ENCODE measurements around the gene TNFSF13B.
"Not testable (repeated sequence)": the region's sequence is repeated elsewhere in the genome, so short reads cannot be mapped to it uniquely, and the experiment has no call there.

TNFSF13B gene, protein sequence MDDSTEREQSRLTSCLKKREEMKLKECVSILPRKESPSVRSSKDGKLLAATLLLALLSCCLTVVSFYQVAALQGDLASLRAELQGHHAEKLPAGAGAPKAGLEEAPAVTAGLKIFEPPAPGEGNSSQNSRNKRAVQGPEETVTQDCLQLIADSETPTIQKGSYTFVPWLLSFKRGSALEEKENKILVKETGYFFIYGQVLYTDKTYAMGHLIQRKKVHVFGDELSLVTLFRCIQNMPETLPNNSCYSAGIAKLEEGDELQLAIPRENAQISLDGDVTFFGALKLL

DNA sequence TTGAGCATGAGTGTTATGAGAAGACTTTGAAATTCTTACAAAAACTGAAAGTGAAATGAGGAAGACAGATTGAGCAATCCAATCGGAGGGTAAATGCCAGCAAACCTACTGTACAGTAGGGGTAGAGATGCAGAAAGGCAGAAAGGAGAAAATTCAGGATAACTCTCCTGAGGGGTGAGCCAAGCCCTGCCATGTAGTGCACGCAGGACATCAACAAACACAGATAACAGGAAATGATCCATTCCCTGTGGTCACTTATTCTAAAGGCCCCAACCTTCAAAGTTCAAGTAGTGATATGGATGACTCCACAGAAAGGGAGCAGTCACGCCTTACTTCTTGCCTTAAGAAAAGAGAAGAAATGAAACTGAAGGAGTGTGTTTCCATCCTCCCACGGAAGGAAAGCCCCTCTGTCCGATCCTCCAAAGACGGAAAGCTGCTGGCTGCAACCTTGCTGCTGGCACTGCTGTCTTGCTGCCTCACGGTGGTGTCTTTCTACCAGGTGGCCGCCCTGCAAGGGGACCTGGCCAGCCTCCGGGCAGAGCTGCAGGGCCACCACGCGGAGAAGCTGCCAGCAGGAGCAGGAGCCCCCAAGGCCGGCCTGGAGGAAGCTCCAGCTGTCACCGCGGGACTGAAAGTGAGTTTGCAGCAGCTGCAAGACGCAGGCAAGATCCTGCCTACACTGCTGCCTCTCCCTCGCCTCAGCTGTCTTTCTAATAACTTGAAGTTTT, at the start of gene TNFSF13B:
TNFSF13B (plus strand) TSS at position 118 of the 728 bp plus-strand sequence; CDS start at position 296, 178 bp downstream.
- peak; percentile 38 for DNase-seq

DNA sequence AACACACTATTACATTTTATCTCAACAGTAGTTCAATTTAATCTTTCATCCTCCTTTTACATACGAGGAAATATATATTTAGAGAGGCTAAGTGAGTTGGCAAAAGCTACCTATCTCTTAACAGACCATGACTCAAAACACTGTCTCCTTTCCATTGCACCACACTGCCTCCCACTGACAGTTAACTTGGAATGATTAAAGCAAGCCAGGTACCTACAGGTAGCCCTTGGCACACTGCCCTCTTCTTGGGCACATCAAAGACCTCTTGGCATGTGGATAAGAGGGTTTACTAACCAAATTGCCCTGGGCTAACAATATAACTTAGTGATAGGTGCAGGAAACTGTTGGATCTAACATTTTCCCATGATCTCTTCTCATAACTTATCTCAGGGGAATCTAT, 49.5 kb upstream of the TNFSF13B start:
- DNase-seq: peak; percentile 30

DNA sequence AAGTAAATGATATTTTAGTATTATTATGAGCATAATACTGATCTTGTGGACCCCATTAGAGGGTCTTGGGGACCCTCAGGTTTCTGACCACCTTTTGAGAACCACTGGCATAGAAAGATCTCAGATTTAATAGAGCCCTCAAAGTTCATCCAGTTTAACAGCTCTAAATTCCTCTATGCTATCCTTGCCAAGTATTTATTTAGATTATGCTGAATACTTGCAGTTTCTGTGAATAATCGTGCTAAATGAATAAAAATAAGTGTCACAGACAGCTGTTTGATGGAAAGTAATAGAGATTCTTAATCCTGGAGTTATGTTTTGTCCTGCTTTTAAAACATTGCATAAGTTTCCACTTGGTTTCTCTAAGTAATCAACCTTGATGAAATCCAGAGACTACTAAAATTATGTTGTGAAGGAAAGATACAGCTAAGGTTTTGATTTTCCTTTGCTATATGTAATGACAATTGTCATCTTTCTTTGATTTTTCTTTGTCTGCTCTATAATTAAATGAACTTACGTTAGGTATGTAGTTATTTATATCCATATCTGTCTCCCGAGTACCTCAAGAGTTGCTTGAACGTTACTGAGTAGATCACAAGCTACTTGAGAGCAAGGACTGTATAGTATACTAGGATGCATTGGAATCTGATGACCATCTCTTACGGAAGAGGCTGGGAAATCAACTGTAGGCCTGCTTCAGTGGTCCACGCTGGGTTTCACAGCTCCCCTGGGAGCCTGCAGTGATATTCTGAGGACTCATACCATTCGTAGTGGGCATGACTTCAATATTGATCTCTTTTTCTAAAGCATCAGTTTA, 45.6 kb upstream of the TNFSF13B start:
- DNase-seq: no peak

DNA sequence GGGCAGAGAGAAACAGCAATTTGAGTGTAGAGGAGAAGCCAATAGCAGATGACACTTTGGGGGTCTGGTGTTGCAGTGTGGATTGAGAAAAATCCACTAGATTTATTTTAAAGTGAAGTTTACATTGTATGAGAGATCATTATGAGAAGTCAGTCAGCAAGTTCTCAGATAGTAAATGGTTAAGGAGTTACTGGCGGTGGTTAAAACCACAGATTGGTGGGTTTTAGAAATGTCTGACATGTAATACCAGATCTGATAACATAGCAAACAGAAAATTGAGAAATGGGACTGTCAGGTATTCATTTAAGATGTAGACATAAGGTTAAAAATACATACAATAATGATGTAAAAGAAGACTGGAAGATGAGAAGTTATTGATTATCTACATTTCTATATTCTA, 44.1 kb upstream of the TNFSF13B start:
- DNase-seq: peak; percentile 29

DNA sequence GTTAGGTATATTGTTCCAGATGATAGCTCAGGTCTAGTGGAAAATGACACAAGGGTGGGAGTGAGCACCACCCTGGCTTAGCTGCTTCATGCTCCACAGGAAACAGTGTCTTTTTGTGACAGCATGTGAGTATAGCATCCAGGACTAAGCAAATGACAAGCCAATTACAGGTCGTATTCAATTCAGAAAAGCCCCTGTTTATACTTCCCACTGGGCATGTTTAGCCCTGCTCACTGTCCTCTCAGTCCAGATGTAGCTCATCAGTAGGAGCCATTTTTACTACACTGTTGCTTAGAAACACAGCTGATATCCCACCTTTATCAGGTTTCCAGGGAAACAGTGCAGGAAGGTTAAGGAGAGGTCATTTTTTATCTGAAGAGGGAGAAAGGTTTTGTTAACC, 43.3 kb upstream of the TNFSF13B start:
- no peak for DNase-seq

DNA sequence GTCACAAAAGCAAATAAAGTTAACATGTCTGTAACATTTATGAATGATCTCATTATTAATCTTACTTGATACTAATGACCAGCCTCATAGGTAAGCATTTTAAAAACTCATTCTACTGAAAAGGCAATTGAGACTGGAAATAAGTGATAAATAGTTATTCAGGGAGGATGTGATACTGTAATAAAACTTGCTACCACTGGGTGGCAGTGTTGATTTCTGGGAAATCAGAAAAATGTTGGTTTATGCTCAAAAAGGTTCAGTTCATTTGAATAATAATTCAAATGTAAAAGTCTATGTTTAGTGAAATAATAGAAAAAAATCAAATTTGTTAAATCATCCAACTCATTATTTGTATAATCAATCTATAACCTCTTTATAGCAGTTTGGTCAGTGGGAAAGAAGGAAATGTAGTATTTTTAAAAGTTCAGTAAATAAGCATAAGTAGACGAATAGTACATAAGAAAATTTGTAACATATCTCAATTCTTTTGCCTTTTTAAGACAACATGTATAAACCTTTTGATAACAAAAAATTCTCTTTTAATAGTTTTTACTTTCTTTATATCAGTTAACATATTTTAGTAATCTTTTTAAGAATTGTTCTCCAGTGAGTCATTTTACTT, 41.8 kb upstream of the TNFSF13B start:
- peak; percentile 68 for DNase-seq

DNA sequence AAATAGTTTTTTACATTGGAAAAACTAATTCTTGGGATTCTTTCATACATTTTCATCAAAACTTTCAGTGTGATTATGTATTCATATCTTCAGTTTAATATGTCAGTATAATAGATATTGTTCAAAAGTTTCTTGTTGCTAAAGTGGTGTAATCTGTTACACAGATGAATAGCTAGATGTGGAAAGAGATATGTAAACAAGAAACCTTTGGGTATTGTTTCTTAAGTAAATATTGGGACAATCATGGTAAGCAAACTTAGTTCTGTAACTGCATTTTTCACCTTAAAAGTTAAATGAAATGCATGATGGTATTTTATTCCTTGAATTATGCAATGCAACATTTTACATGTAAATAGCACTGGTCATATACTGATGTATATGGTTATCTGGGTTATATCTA, 39.1 kb upstream of the TNFSF13B start:
- no peak for DNase-seq

DNA sequence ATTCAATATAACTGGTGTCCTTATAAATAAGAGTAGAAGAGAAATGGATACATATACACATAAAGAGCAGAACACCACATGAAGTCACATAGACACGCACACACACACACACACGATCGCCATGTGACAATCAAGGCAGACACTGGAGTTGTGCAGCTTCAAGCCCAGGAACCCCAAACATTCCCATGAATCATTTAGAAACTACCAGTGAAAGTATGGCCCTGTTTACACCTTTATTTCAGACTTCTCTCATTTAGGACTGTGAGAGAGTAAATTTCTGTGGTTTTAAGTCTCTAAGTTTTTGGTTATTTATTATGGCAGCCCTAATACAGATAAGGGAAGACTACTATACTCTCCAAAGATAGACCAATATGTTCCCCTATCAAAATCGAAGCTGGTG, 20.4 kb upstream of the TNFSF13B start:
- no peak for DNase-seq

DNA sequence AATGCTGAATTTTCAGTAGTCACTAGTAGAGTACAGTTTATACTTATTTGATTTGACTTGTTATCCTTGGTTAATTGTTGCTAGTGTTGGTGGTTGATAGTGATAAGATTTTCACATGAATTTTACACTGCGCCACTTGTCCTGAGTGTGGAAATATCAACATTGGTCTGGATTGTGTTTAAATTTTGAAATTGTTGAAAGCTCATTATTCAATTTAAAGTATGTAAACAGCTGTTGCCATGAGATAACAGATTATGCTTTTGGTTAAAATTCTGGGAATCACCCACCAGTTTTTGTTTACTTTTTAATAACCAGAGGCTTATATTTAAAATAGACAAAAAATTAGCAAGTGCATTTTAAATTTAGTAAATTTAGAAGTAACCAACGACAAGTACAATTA, 12.3 kb upstream of the TNFSF13B start:
- no peak for DNase-seq

DNA sequence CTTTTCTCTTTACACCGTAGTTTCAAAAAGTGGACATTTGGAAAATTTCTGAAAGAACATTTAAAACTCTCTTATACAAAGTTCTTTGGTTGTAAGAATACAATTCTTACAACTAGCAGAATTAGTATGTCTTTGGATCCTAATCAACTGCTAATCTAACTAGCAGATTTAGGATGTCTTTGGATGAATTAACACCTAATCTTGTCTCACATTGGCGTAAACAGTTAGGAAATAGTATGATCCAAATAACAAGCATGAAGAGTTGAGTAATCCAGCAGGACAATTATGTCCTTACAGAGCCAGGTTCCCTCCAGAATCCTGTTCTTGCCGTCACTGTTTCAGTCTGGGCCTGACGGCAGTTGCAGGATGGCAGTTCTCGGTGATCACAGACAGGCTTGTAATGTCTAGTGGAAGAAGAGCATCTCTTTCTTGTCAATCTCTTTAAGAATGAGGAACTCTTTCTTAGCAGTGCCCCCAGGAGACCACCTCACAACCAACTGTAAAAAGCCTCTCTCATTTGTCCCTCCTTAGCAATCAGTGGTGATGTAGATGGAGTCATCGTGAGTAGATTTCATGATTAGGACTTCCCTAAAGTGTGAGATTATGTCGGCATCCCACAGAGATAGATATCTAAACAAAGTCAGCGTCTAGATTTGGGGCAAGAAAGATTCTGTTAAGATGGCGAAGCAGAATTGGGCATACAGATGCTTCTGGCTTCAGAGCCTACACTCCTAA, 5.7 kb upstream of the TNFSF13B start:
- no peak for DNase-seq

DNA sequence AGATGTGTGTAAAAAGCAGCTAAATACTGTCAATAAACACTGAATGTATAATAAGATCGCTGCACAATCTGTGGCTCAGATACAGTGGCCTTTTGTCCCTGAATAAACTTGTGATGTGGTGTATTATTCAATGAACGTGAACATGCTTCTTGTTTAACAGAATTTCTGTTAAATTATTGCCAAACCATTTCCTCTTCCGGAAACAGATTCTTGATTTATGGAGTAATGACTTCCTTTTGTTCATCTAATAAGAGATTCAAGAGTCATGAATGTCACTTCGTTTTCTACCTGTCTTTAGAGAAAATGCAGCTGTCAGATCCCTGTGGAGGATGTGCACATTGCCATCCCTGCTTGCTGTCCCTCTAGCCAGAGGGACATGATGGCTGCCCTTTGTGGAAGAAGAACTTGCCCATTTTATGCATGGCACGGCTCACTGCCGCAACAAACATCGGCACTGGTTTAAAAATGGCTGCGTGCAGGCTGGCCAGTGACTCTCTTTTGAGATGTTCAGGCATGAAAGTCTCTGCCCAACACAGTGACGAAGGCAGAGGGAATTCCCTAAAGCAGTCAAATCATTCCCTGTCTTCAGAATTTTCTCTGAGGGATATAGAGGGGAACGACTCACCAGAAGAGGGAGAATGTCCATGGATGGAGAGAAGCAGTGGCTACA, 3.1 kb upstream of the TNFSF13B start:
- DNase-seq: no peak

DNA sequence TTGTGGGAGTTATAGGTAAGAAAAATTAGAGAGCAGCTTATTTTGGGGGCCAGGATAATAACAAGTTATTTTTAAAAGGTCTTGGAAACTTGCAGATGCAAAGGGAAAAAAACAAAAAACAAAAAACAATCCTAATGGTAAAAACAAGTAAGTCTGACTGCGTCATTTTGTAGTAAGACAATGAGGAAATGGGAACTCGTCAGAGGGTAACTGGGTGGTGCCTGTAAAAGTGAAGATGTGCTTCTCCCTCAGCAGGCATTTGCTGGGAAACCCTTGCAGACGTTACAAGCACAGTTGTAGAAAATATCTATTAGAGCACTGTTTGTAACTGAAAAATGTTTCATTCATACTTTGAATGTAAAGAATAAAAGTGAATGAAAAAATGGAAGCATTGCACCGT, 2.2 kb upstream of the TNFSF13B start:
- no peak for DNase-seq

DNA sequence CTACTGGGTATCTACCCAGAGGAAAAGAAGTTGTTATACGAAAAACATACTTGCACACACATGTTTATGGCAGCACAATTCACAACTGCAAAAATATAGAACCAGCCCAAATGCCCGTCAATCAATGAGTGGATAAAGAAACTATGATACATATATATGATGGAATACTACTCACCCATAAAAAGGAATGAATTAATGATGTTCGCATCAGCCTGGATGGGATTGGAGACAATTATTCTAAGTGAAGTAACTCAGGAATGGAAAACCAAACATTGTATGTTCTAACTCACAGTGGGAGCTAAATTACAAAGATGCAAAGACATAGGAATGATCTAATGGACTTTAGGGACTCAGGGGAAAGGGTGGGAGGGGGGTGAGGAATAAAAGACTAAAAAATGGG, 1.7 kb upstream of the TNFSF13B start:
- DNase-seq: not testable (repeated sequence)

DNA sequence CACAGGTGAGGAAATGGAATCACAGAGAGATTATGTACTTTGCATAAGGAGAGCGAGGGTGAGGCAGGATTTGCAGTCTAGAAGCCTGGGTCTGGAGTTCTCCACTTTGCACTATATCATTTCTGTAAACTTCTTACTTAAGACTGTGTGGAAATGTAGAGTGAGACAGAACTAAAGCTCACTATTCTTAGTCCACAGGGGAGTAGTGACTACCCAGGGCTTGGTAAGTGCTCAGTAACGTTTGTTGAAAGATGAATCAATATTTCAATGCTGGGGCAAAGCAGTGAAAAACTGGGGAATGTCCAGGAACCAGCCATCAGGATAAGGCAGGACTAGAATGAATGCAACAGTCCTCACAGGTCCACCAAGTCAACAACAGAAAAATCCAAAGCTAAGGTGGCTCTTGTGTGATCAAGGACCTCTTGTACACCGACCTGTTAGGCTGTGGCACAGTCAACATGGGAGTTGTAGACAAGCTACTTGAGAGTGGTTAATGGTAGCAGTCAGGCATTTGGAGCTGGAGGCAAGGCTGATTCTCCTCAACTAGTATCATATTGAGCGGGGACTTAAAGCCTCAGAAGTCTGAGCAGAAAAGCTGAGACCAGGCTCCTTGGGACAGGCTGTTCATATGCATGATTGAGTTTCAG, 929 bp upstream of the TNFSF13B start:
- no peak for DNase-seq

DNA sequence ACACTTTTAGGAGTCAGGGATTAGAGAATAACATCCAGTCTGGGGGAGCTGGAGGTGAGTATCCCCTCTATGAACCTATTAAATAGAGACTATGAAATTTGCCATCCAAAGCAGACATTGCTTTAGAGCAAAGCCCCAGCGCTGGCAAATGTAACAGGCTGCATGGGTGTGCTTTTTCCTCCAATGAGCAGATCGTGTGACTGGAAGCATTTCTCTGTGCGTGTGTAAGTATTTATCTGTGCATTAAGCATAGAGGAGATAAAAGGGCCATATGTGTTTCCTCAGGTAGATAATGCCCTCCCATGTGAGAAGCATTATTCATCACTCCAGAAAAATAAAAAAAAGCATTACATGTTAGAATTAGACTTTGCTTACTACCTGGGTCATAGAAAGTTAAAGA, 924 bp downstream of the TNFSF13B start:
- no peak for DNase-seq

DNA sequence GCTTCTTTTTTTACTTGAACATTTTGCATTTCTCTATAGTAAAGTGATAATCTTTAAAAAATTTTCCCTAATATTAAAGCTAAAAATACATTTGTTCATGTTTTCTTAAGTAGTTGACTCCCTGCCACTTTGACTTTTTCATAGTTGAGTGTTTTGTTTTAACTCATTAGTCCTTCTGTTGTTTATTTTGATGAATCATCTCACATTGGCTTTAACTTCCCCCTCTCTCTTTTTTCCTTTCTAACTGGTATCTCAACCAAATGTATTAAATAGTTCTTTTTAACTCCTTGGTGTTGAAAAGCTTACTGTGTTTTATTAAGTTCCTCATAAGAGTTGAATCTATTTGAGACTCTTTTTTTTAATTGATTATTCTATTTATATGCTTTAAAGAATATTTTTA, 2.8 kb downstream of the TNFSF13B start:
- DNase-seq: no peak

DNA sequence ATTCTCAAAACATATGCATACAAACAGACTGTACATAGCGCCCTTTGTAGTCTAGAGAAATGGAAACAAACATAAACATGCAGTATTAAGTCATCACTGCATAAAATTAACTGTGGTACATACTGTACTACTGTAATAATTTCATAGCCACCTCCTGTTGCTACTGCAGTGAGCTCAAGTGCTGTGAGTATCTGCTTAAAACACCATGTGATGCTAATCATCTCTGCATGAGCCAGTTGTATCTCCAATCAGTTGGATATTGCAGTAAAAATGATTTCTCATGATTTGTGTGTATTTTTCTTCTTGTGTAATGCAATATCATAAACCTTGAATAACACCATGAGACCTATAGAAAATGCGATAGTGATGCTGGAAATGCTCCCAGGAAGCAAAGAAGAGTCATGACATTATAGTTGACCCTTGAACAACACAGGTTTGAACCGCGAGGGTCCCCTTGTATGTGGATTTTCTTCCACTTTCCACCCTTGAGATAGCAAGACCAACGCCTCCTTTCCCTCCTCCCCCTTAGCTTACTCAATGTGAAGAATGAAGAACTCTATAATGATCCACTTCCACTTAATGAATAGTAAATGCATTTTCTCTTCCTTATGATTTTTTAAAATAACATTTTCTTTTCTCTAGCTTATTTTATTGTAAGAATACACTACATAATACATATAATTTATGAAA, 4.1 kb downstream of the TNFSF13B start:
- no peak for DNase-seq

DNA sequence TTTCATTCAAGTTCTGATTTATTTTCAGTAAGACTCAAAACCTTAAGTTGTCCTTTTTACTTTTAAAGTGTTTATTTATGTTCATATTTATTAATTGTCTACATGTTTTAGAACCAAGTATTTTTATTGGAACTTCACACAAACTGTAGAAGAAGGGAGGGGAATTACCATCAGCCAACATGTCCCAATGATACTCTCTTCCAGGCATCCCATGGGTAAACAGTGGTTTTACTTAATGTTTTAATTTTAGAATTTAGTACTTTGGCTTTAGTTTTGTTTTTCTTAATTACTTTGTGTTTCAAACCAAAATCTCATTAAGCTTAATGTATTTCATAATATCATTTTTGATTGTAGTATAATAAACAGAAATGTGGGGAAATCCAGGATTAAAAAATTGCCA, 5.2 kb downstream of the TNFSF13B start:
- no peak for DNase-seq

DNA sequence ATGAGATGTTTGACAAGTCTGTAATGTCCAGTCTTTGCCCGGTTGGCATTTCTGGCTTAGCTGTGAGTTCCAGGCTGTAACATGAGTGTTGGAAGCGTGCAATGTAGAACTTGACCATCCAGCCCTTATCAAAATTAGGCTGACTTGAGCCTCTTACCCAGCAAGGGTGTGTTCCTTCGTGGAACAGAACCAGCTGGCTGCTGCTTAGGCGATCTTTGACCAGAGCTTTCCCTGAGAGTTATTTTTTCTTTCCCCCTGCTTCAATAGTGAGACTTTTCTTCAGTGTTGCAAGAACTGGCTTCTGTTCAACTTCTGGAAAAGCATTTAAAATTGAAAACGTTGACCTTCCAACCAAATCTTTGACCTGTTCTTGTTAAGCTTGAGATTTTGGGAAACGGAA, 6.5 kb downstream of the TNFSF13B start:
- no peak for DNase-seq

DNA sequence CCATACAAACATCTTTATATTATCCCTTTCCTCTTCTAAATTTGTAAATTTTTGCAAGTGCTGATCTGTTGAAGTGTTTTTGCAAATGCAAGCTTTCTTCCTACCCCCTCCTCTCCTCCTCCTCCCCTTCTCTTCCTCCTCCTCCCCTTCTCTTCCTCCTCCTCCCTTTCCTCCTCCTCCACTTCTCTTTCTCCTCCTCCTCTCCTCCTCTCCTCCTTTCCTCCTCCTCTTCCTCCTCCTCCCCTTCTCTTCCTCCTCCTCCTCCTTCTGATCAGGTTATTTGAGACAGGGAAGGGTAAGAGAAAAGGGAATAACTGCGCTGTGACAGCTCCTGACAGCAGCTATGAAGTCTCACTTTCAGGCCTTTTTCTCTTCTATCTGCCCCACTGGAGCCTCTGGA, 8.9 kb downstream of the TNFSF13B start:
- no peak for DNase-seq

DNA sequence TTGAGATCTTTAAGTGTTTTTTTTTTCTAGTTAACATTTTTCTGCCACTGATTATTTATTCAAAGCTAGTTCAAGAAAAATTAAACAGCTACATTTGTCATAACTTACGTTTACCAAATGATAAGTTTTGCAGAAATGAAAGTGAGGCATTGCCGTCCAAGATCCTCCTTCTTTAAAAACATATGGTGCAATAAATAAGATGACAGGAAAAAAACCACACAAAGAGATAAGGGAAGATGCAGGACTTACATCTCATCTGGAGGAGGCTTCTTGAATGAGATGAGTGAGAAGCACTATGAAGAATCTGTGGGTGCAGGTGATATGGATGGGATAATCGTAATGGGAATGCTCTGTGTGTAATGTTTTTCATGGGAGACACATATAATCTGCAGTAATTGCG, 12.4 kb downstream of the TNFSF13B start:
- no peak for DNase-seq

Measured in CD4-positive, alpha-beta T cell treated with Interleukin-17A for 1 hour (primary cell).